B cell (primary cell): ENCODE results near the gene OGDH. TPM values are rescaled to one million over a fixed set of nuclear protein-coding genes. Genes with fewer than 3 reads are reported as not detected.

Experiments used
- ATAC-seq: fragments of 200-7000 bp; cut with Tn5 transposase; one replicate; pipeline ENCODE4 v1.10.0; 2021; ENCODE audit warnings: low read depth, mild to moderate bottlenecking, moderate number of reproducible peaks, moderate library complexity
- CTCF ChIA-PET: fragments of 350-600 bp; sonication (Branson Sonifier 250); formaldehyde crosslinking; loops from one replicate; lab custom pipeline; 2021; ENCODE audit warnings: antibody characterized with exemption, inconsistent platforms; lab: Charles Lee
- POLR2A ChIA-PET: fragments of 350-600 bp; sonication (Branson Sonifier 250); formaldehyde crosslinking; loops from one replicate; lab custom pipeline; 2021; ENCODE audit warnings: antibody characterized with exemption; lab: Charles Lee
- DNase-seq: peaks from one replicate; pipeline ENCODE4 v3.0.0; 2013
- H2AFZ ChIP-seq: 2 replicates; pipeline ENCODE4 v1.6.1; 2012; ENCODE audit warnings: mild to moderate bottlenecking, low read depth, low read length; ENCODE audit not compliant: insufficient read depth, poor library complexity, severe bottlenecking
- H3K27ac ChIP-seq, 2 donors: 1 replicate in 1 of 2; 2 replicates in 1 of 2; pipeline ENCODE4 v1.5.1; 2012 to 2013; ENCODE audit warnings: low read length in 2 of 2, mild to moderate bottlenecking in 2 of 2, moderate library complexity in 1 of 2
- H3K27me3 ChIP-seq, 4 experiments: fragments of 200-600 bp in 1 of 4; sonication (generic) in 1 of 4; replicated peaks in 1 of 4; 1 replicate in 2 of 4; 2 replicates in 2 of 4; pipeline versions ENCODE4 v1.6.1 to v1.7.0; 2013 to 2016; ENCODE audit warnings: low read length in 3 of 4, mild to moderate bottlenecking in 2 of 4, mixed read lengths in 1 of 4, moderate library complexity in 1 of 4; ENCODE audit not compliant: insufficient read depth in 4 of 4, control insufficient read depth in 3 of 4; ENCODE audit errors: control extremely low read depth in 1 of 4
- H3K36me3 ChIP-seq, 2 experiments: replicated peaks in 1 of 2; 1 replicate in 1 of 2; 2 replicates in 1 of 2; pipeline versions ENCODE4 v1.6.1 to v1.7.1; 2013; ENCODE audit warnings: low read length in 1 of 2; ENCODE audit not compliant: insufficient read depth in 2 of 2, control insufficient read depth in 1 of 2; ENCODE audit errors: control extremely low read depth in 1 of 2, extremely low read depth in 1 of 2
- H3K4me1 ChIP-seq, 2 donors: fragments of 200-600 bp in 1 of 2; sonication (generic) in 1 of 2; 1 replicate in 1 of 2; 2 replicates in 1 of 2; pipeline versions ENCODE4 v1.5.1 to v1.6.1; 2013 to 2017; ENCODE audit warnings: low read length in 2 of 2; ENCODE audit not compliant: control insufficient read depth in 2 of 2, insufficient read depth in 2 of 2
- H3K4me2 ChIP-seq: replicated peaks from 2 replicates; pipeline ENCODE3; 2012; ENCODE audit warnings: mild to moderate bottlenecking, low read depth, low read length; ENCODE audit not compliant: poor library complexity, severe bottlenecking
- H3K4me3 ChIP-seq, 5 experiments: fragments of 200-600 bp in 1 of 5; sonication (generic) in 1 of 5; 1 replicate in 3 of 5; 2 replicates in 2 of 5; pipeline versions ENCODE4 v1.5.1 to v1.7.0; 2011 to 2016; ENCODE audit warnings: low read length in 4 of 5, mild to moderate bottlenecking in 4 of 5, low read depth in 2 of 5, control low read depth in 1 of 5, moderate library complexity in 1 of 5; ENCODE audit not compliant: insufficient read depth in 1 of 5; ENCODE audit errors: control extremely low read depth in 1 of 5, extremely low read depth in 1 of 5
- H3K79me2 ChIP-seq: fragments of 200-600 bp; sonication (generic); one replicate; pipeline ENCODE4 v1.6.0; 2016; ENCODE audit warnings: low read length; ENCODE audit not compliant: control insufficient read depth, insufficient read depth
- H3K9ac ChIP-seq: fragments of 200-600 bp; sonication (generic); 2 replicates; pipeline ENCODE4 v1.6.1; 2017; ENCODE audit warnings: mild to moderate bottlenecking, low read length, moderate library complexity
- H3K9me3 ChIP-seq, 3 donors: one replicate each; pipeline versions ENCODE4 v1.6.1 to v1.7.1; 2013; ENCODE audit warnings: low read length in 2 of 3; ENCODE audit not compliant: control insufficient read depth in 2 of 3, insufficient read depth in 1 of 3; ENCODE audit errors: control extremely low read depth in 1 of 3
- H4K20me1 ChIP-seq: 2 replicates; pipeline ENCODE4 v1.6.0; 2012; ENCODE audit warnings: mild to moderate bottlenecking, low read length; ENCODE audit not compliant: insufficient read depth, control insufficient read depth, poor library complexity, severe bottlenecking
- H3K27ac Mint-ChIP-seq: one replicate; pipeline ENCODE4 v1.8.0; 2021; ENCODE audit warnings: mixed read lengths
- H3K27me3 Mint-ChIP-seq: one replicate; pipeline ENCODE4 v1.8.0; 2021; ENCODE audit warnings: mixed read lengths
- H3K4me1 Mint-ChIP-seq: one replicate; pipeline ENCODE4 v1.8.0; 2021; ENCODE audit warnings: mixed read lengths
- H3K4me3 Mint-ChIP-seq: one replicate; pipeline ENCODE4 v1.8.0; 2021; ENCODE audit warnings: mixed read lengths
- H3K9me3 Mint-ChIP-seq: one replicate; pipeline ENCODE4 v1.8.0; 2022; ENCODE audit warnings: mixed read lengths; ENCODE audit not compliant: insufficient read depth
- CTCF ChIP-seq: fragments of 200-600 bp; IDR thresholded peaks from one replicate; pipeline ENCODE4 v1.8.0; 2022; ENCODE audit warnings: antibody characterized with exemption, mild to moderate bottlenecking
- EZH2 ChIP-seq: IDR thresholded peaks from 2 replicates; pipeline ENCODE4 v1.6.1; 2012; ENCODE audit warnings: borderline replicate concordance, low read depth, mild to moderate bottlenecking, moderate library complexity, low read length; ENCODE audit not compliant: insufficient read depth, poor library complexity, severe bottlenecking
- WGBS: methylation state at CpG from one replicate; pipeline ENCODE4 v1.1.5; 2013; ENCODE audit warnings: missing lambda C conversion rate; ENCODE audit not compliant: insufficient coverage; 5-methylcytosine and 5-hydroxymethylcytosine counted together
- intact Hi-C: fragments of 100-400 bp; cut with micrococcal nuclease; formaldehyde crosslinking; loops from one replicate; pipeline ENCODE4 v1.10.0; 2022
- polyA plus RNA-seq: library from polyadenylated mRNA; depleted of rRNA; stranded (reverse); fragments of >200 nt; gene quantifications from 2 replicates; pipeline ENCODE4 v1.2.3, GENCODE V29; 2012
- total RNA-seq, 2 donors: library from RNA; stranded (reverse); fragments of 120-200 nt in 1 of 2; gene quantifications; 1 replicate in 1 of 2; 2 replicates in 1 of 2; pipeline versions ENCODE4 v1.2.3 to v1.2.4, GENCODE V29; 2013 to 2022

Gene OGDH
- total and polyA plus RNA-seq, 2 donors (not counting 1 experiment from before 2014, with no cell fraction given), result 42.6 to 80.2 TPM

GRCh38 chr7:44713141-44713540 is 106.7 kb downstream of the OGDH start:
- POLR2A ChIA-PET, result no interaction called here
- H4K20me1 ChIP-seq, result no peaks in the 10 kb centered on the region
- H3K79me2 ChIP-seq, result no peaks in the 10 kb centered on the region
- no peaks in the 10 kb centered on the region for H3K9me3 Mint-ChIP-seq
- no peaks in the 10 kb centered on the region for H3K27me3 ChIP-seq
- no peak overlapping the region for H2AFZ ChIP-seq
- no peak for DNase-seq
- H3K4me1 Mint-ChIP-seq, result no peaks in the 10 kb centered on the region
- H3K27ac ChIP-seq, result no peak overlapping the region
- H3K4me3 Mint-ChIP-seq, result no peak overlapping the region
- intact Hi-C loops, result no loop called here
- H3K9ac ChIP-seq, result no peak overlapping the region
- no peak for ATAC-seq
- CTCF ChIA-PET, result no interaction called here
- TF ChIP-seq CTCF (no peak), EZH2 (no peak)
- no peaks in the 10 kb centered on the region for H3K9me3 ChIP-seq
- no peak overlapping the region for H3K4me3 ChIP-seq
- no peaks in the 10 kb centered on the region for H3K4me1 ChIP-seq
- WGBS, result 94% methylated on average over 2 of the region's 2 CpGs
- no peaks in the 10 kb centered on the region for H3K27me3 Mint-ChIP-seq
- H3K27ac Mint-ChIP-seq, result no peak overlapping the region
- H3K36me3 ChIP-seq, result peaks cover 0 to 13% of the 10 kb centered on the region in 2 experiments
- H3K4me2 ChIP-seq, result no peak overlapping the region

GRCh38 chr7:44713680-44714335 is 107.4 kb downstream of the OGDH start:
- Mint-ChIP-seq H3K9me3 (no peaks in the 10 kb centered on the region), H3K4me1 (no peaks in the 10 kb centered on the region), H3K4me3 (no peak overlapping the region), H3K27me3 (no peaks in the 10 kb centered on the region), H3K27ac (no peak overlapping the region)
- no peaks in the 10 kb centered on the region for H3K27me3 ChIP-seq
- H3K79me2 ChIP-seq, result no peaks in the 10 kb centered on the region
- no peak overlapping the region for H3K4me2 ChIP-seq
- ChIA-PET POLR2A (no interaction called here), CTCF (no interaction called here)
- intact Hi-C loops, result no loop called here
- no peaks in the 10 kb centered on the region for H3K4me1 ChIP-seq
- TF ChIP-seq EZH2 (no peak), CTCF (no peak)
- no peaks in the 10 kb centered on the region for H4K20me1 ChIP-seq
- peaks cover 0 to 8% of the 10 kb centered on the region in 2 experiments for H3K36me3 ChIP-seq
- DNase-seq (no peak), ATAC-seq (no peak)
- no peak overlapping the region for H2AFZ ChIP-seq
- no peak overlapping the region for H3K27ac ChIP-seq
- no peak overlapping the region for H3K9ac ChIP-seq
- no peaks in the 10 kb centered on the region for H3K9me3 ChIP-seq
- no peak overlapping the region for H3K4me3 ChIP-seq
- 84% methylated on average over 5 of the region's 7 CpGs for WGBS
